Mesodermal cell (in vitro differentiated cells): ENCODE measurements around the gene SEMA3C.

Experiments used
- H3K27ac ChIP-seq: 2 replicates; pipeline ENCODE4 v1.7.0; 2013; ENCODE audit warnings: mild to moderate bottlenecking, low read depth, low read length, moderate library complexity; ENCODE audit not compliant: severe bottlenecking
- H3K36me3 ChIP-seq: 2 replicates; pipeline ENCODE4 v1.7.1; 2013; ENCODE audit warnings: mild to moderate bottlenecking, low read length, moderate library complexity; ENCODE audit not compliant: control insufficient read depth, insufficient read depth
- H3K4me1 ChIP-seq: one replicate; pipeline ENCODE4 v1.7.1; 2013; ENCODE audit warnings: mild to moderate bottlenecking, low read length; ENCODE audit not compliant: insufficient read depth, control insufficient read depth, poor library complexity, severe bottlenecking
- H3K4me3 ChIP-seq: 2 replicates; pipeline ENCODE4 v1.7.0; 2013; ENCODE audit warnings: low read length, control low read depth, mild to moderate bottlenecking; ENCODE audit not compliant: insufficient read depth, poor library complexity, severe bottlenecking; ENCODE audit errors: extremely low read depth
- H3K9me3 ChIP-seq: 2 replicates; pipeline ENCODE4 v1.7.1; 2013; ENCODE audit warnings: mild to moderate bottlenecking, low read length, moderate library complexity; ENCODE audit not compliant: control insufficient read depth
- WGBS, 2 experiments: methylation state at CpG; one replicate each; pipeline ENCODE4 v1.1.5; 2013; ENCODE audit warnings: missing lambda C conversion rate in 2 of 2; ENCODE audit not compliant: insufficient coverage in 2 of 2; 5-methylcytosine and 5-hydroxymethylcytosine counted together

The SEMA3C gene

GRCh38 chr7:80907141-80907601, 11.7 kb downstream of the SEMA3C start:
- peaks cover 4% of the 10 kb centered on the region for H3K36me3 ChIP-seq
- no peaks in the 10 kb centered on the region for H3K9me3 ChIP-seq
- H3K27ac ChIP-seq: no peak overlapping the region
- peaks cover 7% of the 10 kb centered on the region for H3K4me1 ChIP-seq
- H3K4me3 ChIP-seq: no peak overlapping the region
- WGBS, 2 experiments: 92 to 100% methylated on average over 1 to 2 of the region's 4 CpGs

DNA sequence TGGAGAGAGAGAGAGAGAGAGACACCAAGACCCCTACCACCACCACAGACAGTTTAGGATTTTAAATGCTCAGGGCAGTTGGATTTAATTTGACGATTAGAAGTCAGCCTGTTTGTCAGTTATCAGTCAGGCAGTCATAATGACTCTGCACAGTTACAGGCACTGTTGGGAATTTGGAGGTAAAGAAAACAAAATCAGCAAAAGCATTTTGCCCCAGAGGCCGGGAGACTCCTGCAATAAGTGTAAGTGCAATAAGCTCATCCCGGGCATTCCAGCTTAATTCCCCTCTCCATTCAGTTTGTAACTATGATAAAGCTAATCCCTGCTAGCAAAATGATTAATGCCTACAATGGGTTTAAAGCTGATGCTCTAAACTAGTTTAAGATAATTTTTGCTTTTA, 13.5 kb downstream of the SEMA3C start:
- Histone ChIP-seq H3K4me1 (peaks cover 7% of the 10 kb centered on the region), H3K4me3 (no peak overlapping the region), H3K36me3 (peaks cover 4% of the 10 kb centered on the region), H3K27ac (no peak overlapping the region), H3K9me3 (no peaks in the 10 kb centered on the region)
- WGBS, 2 experiments: 83 to 100% methylated on average over 1 to 2 of the region's 3 CpGs

DNA sequence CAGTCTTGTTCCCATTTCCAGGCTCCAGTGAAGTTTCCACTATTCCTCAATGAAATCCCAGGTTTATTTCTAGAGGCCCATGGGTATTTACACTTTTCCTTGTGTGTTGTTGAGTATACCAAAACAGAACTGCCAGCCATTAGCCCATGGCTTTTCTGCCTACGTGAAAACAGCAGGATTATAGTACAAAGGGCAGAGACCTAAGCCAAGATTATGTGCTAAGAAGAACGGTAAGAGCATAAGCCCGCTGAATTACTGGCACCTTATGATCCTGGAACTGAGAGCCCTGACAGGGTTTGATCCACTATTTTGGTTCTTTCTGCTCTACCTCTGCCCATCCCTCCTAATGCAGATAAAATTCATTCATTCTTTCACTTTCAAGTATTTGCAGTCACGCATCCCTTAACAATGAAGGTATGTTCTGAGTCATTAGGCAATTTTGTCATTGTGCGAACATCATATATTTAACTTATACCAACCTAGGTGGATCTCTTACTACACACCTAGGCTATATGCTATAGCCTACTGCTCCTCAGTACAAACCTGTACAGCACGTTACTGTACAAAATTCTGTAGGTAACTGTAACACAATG, 16.0 kb downstream of the SEMA3C start:
- 95 to 96% methylated on average over 3 to 4 of the region's 6 CpGs for whole genome bisulfite sequencing, 2 experiments
- Histone ChIP-seq H3K36me3 (peaks cover 4% of the 10 kb centered on the region), H3K4me3 (no peak overlapping the region), H3K9me3 (no peaks in the 10 kb centered on the region), H3K4me1 (peaks cover 7% of the 10 kb centered on the region), H3K27ac (no peak overlapping the region)

DNA sequence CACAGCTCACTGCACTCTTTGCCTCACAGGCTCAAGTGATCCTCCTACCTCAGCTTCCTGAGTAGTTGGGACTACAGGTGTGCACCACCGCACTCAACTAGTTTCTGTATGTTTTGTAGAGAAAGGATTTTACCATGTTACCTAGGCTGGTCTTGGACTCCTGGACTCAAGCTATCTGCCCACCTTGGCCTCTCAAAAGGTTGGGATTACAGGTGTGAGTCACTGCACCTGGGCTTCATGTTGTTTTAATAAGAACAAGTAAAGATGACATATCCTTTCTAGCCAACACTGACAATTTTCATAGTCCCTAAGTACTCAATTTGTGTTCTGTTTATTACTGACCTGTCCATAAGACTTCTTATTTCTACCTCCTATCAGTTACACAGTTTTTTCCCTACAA, 16.8 kb downstream of the SEMA3C start:
- H3K4me3 ChIP-seq: no peak overlapping the region
- H3K36me3 ChIP-seq: peaks cover 4% of the 10 kb centered on the region
- 100% methylated on average over 1 of the region's 1 CpG; no CpG with 5 or more reads in 1 of the 2 experiments for WGBS, 2 experiments
- no peak overlapping the region for H3K27ac ChIP-seq
- H3K4me1 ChIP-seq: peaks cover 7% of the 10 kb centered on the region
- no peaks in the 10 kb centered on the region for H3K9me3 ChIP-seq

- Histone ChIP-seq H3K9me3 (no peaks in the 10 kb centered on the region), H3K27ac (no peak overlapping the region), H3K36me3 (peaks cover 4% of the 10 kb centered on the region), H3K4me1 (peaks cover 6% of the 10 kb centered on the region), H3K4me3 (no peak overlapping the region)
- WGBS, 2 experiments: 100% methylated on average over 1 of the region's 4 CpGs; no CpG with 5 or more reads in 1 of the 2 experiments
Measured at GRCh38 chr7:80900583-80901576, 18.0 kb downstream of the SEMA3C start.

- no peak overlapping the region for H3K27ac ChIP-seq
- no peaks in the 10 kb centered on the region for H3K4me1 ChIP-seq
- no peak overlapping the region for H3K4me3 ChIP-seq
- 88 to 90% methylated on average over 1 to 4 of the region's 7 CpGs for WGBS, 2 experiments
- no peaks in the 10 kb centered on the region for H3K36me3 ChIP-seq
- H3K9me3 ChIP-seq: no peaks in the 10 kb centered on the region
Measured at GRCh38 chr7:80896906-80897598, 21.8 kb downstream of the SEMA3C start.

DNA sequence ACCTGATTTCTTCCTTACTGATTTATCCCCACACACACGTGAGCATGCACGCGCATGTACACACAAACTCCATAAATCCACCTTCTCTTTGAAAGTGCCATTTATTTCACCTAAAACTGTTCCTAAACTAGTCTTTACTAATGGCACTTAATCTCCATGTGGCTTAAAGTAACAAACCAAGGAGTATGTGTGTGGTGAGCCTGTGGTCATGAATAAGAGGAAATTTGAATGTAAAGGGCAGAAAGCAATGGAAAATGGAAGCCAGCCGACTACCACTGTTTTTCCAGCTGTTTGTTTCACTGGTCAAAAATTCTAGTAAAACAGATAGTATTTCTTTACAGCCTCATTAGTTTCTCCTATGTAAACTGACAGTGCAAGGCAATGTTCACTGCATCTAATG, 23.8 kb downstream of the SEMA3C start:
- Histone ChIP-seq H3K9me3 (no peaks in the 10 kb centered on the region), H3K27ac (no peak overlapping the region), H3K4me1 (no peaks in the 10 kb centered on the region), H3K4me3 (no peak overlapping the region), H3K36me3 (no peaks in the 10 kb centered on the region)
- 89 to 97% methylated on average over 3 to 4 of the region's 4 CpGs for WGBS, 2 experiments

GRCh38 chr7:80891259-80891544, 27.6 kb downstream of the SEMA3C start:
- Histone ChIP-seq H3K4me3 (no peak overlapping the region), H3K9me3 (no peaks in the 10 kb centered on the region), H3K36me3 (no peaks in the 10 kb centered on the region), H3K27ac (no peak overlapping the region), H3K4me1 (no peaks in the 10 kb centered on the region)
- 100% methylated on average over 3 of the region's 3 CpGs for WGBS, 2 experiments

DNA sequence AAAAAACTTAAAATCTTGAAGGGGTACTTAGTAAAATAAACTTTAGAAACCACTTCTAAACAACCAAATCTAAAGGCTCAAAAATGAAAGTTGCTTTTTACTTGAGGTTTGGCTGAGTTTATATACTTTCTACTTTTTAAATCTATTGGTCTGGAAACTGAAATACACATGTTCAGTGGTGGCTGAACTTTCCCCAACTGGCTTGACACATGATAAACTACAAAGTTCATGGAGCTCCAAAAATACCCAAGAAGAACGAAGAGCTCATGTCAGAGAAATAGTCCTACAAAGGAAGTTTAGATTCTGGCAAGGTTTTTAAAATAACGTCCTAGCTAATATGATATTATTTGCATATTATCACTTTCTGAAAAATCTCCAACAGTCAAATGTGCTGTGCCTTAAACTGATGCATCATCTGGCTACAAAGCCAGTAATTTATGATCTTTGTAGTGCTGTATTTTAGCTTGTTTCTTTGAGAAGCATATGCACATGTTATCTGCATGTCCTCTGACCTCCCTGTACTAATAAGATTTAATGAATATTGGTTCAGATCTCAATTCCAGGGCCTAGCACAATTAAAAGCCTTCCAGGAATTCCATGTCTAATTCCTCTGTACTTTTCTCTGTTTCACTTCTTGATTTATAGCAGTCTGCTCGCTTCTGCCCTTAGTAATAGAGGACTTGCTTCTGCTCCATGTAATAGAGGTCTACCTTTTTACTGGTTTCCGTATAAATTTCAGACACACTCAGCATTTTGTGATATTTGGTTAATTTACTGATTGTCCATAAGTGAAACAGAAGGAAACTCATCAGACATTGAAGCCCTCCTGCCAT, 28.2 kb downstream of the SEMA3C start:
- no peak overlapping the region for H3K4me3 ChIP-seq
- no peak overlapping the region for H3K27ac ChIP-seq
- H3K36me3 ChIP-seq: no peaks in the 10 kb centered on the region
- H3K9me3 ChIP-seq: no peaks in the 10 kb centered on the region
- H3K4me1 ChIP-seq: no peaks in the 10 kb centered on the region
- WGBS, 2 experiments: no CpG with 5 or more reads among the region's 4 CpGs

DNA sequence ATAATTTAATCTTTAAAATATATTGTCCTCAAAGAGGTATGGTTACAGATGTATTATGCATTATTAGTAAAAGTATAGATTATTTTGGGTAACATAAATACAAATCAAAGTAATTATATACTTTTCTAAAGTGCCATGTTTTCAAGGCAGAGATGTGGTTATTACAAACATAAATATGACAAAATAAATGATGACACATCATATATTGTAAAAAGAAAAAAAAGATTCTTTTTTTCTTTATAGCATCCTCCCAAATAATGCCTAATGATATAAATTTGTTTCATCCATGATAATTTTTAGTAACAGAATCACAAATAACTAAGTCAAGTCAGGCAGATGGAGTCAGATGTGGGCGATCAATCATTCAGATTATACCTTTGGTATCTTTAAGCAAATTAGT, 29.3 kb downstream of the SEMA3C start:
- no peaks in the 10 kb centered on the region for H3K36me3 ChIP-seq
- no peaks in the 10 kb centered on the region for H3K9me3 ChIP-seq
- no peaks in the 10 kb centered on the region for H3K4me1 ChIP-seq
- no CpG with 5 or more reads among the region's 1 CpG for WGBS, 2 experiments
- no peak overlapping the region for H3K27ac ChIP-seq
- no peak overlapping the region for H3K4me3 ChIP-seq
